Measurements from ENCODE around the gene DLL3. TPM values are rescaled to one million over a fixed set of nuclear protein-coding genes. Genes with fewer than 3 reads are reported as not detected.

DLL3 gene
- total RNA-seq, 1 experiment from 2014 or later: 0.72 TPM

DNA sequence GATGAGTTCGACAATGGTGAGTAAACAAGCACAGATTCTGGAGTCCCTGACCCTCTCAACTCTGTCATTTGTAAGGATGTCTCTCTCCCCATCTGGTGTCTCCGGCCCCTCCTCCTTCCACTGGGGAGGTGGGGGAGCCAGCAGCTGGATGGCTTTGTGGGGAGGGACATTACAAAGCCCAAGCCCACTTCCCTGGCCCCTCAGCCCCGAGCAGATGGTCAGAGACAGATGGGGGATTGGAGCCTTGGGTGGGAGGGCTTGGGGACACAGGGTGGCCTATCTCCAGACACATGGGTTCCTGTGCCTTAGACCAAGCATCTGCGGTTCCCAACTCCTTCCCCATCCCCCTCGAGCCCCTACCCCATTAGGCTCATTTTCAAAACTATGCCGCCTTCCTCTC lies 15.6 kb upstream of the DLL3 start:
- no peak for DNase-seq (ENCODE audit: low read depth)

DNA sequence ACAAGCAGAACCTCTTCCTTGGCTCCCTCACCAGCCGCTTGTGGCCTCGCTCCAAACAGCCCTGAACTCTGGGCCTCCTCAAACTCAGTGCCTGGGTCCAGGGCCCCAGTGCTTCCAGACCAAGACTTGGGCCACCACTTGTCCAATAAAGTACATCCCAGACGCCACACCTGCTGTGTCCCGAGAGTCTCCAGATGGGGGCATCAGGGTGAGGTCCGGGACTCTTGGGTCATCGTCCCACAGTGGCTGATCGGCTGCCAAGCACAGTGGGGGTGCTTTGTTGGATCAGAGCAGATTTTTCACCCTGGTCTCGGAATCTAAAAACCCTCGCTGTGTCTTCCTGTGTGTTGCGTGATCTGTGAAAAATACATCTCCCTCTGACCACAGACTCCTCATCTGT lies 9.0 kb upstream of the DLL3 start:
- no peak for DNase-seq (ENCODE audit: low read depth)

DNA sequence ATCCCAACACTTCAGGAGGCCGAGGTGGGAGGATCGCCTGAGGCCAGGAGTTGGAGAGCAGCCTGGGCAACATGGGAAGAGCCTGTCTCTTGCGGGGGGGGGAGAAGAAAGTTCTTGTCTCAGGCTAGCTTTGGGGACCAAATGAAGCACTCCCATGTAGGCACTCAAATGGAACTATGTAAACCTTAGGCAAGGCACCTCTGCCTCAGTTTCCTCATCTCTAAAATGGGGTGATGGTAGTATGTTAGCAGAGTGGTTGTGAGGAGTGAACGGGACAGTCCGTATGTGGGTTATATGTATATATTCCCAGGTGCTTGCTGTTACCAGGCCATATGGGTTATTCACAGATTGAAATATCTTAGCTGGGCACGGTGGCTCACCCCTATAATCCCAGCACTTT lies 6.5 kb upstream of the DLL3 start:
- no peak for DNase-seq (ENCODE audit: low read depth)

DNA sequence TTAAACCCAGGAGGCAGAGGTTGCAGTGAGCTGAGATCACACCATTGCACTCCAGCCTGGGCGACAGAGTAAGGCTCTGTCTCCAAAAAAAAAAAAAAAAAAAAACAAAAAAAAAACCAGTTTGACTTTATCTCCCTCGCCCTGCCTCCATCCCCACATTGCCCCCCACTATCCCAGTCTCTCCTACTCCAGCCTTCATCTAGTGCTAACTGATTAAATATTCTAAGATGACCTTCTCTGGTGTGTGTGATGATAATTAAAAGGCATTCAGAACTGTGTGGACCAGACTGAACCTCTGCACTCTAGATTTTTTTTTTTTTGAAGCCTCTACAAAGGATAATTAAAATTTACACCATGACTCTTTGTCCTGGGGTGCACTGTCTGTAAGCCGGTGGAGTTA lies 6.0 kb upstream of the DLL3 start:
- DNase-seq (ENCODE audit: low read depth): no peak

DNA sequence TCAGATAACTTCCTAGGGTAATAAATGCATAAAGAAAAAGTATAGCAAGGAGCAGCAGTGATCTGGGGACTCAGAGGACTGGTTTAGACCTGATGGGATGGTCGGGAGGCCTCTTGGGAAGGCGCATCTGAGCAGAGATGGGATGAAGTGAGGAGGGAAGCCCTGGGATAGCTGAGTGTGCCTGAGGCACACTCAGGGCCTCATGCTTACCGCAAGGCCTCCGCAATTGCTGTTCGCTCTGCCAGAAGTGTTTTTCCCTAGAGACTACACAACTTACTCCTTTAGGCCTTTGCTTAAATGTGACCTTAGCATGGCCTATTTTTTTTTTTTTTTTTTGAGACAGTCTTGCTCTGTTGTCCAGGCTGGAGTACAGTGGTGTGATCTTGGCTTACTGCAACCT lies 4.1 kb upstream of the DLL3 start:
- DNase-seq (ENCODE audit: low read depth): no peak

DNA sequence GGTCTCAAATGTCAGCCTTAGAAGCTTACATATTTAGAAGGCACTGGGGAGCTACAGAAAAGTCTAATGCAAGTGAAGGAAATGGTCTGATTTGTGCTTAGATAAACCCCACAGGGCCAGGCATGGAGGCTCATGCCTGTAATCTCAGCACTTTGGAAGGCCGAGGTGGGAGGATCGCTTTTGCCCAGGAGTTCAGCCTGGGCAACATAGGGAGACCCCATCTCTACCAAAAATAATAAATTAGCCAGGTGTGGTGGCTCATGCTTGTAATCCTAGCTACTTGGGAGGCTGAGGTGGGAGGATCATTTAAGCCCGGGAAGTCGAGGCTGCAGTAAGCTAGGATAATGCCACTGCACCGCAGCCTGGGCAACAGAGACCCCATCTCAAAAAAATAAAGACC lies 2.7 kb upstream of the DLL3 start:
- no peak for DNase-seq (ENCODE audit: low read depth)

DNA sequence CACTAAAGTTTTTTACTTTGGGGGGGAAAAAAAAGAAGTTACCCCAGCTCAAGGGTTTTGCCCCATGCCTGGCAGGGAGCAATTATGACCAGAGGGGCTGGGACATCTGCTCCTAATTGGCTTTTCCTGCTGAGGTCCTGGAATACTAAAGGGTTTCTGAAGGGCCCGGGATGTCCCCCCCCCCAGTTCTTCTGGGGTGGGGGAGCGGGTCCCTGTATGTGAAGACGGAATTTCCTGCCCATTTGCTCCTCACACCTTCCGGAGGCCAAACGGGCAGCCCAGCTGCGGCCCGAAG lies 1.1 kb upstream of the DLL3 start:
- DNase-seq (ENCODE audit: low read depth): no peak

DNA sequence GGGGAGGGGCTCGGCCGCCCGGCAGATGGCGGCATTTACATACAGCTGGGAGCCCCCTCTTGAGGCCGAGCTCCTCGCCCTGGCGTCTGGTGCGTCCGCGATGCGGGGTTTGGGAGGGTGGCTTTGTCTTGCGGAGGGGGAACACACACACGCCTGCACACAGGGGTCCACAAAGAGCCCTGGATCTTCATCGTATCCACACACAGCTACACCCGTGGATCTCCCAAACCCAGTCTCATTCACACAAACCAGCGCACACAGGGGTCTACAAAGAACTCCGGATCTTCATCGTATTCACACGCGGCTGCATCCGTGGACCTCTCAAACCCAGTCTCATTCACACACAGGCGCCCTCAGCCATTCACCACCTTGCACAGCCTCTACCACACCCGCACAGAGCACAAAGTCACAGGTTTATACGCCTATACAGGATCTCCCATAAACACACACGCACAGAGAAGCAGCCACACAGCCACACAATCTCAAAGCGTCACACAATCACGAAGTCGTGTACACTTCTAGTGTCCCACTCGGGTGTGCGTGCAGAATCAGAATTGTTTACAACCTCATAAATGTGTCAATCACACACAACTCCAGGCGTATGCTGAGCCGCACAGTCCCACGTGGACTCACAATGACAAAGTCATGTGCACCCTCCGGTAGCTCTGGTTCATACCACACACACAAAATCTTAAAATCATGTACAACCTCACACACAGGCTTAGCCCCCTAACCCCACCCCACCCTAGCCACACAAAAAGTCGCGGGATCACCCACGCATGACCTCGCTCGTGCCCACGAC lies 550 bp upstream of the DLL3 start:
- peak; percentile 37 for DNase-seq (ENCODE audit: low read depth)

DNA sequence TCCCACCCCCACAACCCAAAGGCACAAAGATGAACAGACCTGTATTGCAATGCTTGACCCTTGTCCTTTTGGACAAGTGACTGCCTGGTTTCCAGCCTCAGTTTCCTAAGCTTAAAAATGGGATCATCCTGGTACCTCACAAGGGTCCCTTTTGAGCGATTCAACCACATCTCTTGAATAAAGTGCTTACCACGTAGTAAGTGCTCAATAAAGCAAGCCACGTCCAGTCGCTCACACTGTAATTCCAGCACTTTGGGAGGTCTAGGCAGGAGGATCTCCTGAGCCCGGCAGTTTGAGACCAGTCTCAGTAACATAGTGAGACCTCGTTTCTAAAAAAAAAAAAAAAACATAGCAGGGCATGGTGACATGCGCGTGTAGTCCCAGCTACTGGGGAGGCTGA lies 1.2 kb downstream of the DLL3 start:
- no peak for DNase-seq (ENCODE audit: low read depth)

DNA sequence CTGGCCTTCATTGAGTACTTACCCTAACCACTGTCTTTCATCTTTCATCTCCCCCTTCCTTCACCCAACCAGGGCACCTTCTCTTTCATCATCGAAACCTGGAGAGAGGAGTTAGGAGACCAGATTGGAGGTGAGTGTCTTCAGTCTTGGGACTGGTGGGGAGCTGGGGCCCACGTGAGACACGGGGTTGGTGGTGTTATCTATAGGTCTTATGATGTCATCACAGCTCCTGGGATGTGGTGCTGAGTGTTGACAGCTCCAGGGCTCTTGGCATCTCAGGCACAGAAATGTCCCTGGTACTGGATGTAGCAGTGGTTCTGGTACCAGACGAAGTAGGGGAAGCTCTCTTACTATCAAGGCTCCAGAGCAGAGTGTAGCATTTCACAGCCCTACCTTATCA lies 1.8 kb downstream of the DLL3 start:
- no peak for DNase-seq (ENCODE audit: low read depth)

DNA sequence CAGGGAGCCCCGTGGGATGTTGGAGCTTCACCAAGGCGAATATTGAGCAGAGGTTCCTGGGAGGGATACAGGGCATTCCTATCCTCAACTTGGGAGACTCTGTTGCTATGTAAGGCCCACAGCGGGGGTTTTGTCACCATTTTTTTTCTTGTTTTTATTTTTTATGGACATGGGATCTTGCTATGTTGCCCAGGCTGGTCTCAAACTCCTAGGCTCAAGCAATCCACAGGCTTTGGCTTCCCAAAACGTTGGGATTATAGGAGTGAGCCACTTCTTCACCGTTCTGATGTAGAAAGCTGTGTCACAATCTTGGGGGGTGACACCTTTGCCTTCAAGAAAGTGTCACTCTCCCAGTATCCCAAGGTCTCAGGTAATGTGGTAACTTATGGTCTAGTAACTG lies 2.6 kb downstream of the DLL3 start:
- no peak for DNase-seq (ENCODE audit: low read depth)

DNA sequence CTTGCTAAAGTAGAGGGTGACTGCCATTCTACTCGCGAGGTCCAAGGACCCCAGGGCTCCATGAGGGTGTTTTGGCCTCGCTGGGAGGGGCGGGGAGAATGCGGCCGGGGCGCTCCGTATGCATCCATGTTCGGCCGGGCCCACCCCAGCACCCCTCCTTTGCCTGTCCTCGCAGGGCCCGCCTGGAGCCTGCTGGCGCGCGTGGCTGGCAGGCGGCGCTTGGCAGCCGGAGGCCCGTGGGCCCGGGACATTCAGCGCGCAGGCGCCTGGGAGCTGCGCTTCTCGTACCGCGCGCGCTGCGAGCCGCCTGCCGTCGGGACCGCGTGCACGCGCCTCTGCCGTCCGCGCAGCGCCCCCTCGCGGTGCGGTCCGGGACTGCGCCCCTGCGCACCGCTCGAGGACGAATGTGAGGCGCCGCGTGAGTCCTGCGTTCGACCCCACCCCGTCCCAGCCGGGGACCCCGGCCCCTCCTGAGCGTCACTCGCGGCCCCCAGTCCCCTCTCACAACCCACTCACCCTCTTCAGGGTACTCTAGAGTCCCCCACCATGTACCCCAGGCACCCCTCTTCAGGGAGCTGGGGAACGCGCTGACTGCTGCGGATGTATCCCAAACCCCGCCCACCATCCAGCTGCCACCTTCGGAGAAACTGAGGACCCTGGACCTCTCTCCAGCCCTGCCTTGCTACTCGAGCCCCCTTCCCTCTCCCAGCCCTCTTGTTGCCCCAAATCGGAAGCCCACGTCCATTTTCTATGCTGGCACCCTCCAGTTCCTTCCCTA lies 4.1 kb downstream of the DLL3 start:
- peak; percentile 67 for DNase-seq (ENCODE audit: low read depth)

DNA sequence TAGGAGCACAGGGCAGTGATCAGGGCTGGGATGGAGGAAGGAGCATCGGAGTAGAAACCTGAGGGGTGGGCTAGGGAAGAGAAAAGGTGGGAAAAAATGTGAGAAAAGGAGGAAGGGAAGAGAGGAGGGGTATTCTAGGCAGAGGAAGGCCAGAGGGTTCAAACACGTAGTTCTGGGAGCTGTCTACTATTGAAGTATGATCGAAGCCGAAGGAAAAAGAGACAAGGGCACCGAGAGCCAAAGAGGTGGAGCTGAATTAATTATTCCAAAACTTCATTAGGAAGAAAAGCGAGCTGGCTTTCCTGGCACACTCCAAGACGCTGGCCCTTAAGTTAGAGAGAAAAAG lies 7.8 kb downstream of the DLL3 start:
- DNase-seq (ENCODE audit: low read depth): no peak

DNA sequence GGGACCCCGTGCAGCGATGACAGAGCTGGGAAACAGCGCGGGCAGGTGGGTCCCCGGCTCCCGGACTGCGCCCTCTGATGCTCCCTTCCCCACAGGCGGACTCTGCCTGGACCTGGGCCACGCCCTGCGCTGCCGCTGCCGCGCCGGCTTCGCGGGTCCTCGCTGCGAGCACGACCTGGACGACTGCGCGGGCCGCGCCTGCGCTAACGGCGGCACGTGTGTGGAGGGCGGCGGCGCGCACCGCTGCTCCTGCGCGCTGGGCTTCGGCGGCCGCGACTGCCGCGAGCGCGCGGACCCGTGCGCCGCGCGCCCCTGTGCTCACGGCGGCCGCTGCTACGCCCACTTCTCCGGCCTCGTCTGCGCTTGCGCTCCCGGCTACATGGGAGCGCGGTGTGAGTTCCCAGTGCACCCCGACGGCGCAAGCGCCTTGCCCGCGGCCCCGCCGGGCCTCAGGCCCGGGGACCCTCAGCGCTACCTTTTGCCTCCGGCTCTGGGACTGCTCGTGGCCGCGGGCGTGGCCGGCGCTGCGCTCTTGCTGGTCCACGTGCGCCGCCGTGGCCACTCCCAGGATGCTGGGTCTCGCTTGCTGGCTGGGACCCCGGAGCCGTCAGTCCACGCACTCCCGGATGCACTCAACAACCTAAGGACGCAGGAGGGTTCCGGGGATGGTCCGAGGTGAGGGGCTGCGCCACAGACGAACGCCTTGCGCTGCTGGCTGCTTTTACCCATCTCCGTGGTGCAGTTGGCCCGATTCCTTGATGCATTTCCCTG lies 8.4 kb downstream of the DLL3 start:
- peak; percentile 68 for DNase-seq (ENCODE audit: low read depth)

DNA sequence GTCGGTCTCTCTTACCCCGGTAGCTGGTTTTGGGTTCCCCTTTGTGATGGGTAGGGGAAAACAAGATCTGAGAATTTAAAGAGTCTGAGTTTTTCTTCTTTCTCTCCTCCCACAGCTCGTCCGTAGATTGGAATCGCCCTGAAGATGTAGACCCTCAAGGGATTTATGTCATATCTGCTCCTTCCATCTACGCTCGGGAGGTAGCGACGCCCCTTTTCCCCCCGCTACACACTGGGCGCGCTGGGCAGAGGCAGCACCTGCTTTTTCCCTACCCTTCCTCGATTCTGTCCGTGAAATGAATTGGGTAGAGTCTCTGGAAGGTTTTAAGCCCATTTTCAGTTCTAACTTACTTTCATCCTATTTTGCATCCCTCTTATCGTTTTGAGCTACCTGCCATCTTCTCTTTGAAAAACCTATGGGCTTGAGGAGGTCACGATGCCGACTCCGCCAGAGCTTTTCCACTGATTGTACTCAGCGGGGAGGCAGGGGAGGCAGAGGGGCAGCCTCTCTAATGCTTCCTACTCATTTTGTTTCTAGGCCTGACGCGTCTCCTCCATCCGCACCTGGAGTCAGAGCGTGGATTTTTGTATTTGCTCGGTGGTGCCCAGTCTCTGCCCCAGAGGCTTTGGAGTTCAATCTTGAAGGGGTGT lies 9.1 kb downstream of the DLL3 start:
- DNase-seq (ENCODE audit: low read depth): no peak

DNA sequence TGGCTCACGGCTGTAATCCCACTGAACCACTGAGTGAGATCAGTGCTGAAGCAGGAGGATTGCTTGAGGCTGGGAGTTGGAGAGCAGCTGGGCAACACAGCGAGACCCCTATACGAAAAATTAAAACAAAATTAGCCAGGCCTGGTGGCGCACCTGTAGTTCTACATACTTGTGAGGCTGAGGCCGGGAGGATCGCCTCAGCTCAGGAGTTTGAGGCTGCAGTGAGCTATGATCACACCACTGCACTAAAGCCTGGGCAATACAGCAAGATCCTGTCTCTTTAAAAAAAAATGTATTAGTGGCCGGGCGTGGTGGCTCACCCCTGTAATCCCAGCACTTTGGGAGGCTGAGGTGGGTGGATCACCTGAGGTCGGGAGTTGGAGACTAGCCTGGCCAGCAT lies 9.9 kb downstream of the DLL3 start:
- DNase-seq (ENCODE audit: low read depth): no peak

DNA sequence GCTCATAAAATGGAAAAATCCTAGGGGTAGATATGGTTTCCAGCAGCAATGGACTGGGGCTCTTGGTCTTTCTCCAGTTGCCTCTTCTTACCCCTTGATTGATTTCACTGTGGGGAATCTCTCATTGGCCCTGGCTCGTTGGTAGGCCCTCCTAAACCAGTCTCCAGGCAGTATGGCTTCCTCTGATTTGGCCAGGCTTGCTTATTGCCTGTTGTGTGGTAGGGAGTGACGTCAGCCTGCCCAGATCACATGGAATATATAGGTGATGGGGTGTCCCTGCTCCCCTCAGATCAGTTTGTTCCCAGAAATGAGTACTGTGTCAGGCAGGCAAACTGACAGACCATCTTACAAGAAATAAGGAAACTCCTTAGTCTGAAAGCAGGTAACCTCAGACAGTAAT lies 10.5 kb downstream of the DLL3 start:
- DNase-seq (ENCODE audit: low read depth): no peak

DNA sequence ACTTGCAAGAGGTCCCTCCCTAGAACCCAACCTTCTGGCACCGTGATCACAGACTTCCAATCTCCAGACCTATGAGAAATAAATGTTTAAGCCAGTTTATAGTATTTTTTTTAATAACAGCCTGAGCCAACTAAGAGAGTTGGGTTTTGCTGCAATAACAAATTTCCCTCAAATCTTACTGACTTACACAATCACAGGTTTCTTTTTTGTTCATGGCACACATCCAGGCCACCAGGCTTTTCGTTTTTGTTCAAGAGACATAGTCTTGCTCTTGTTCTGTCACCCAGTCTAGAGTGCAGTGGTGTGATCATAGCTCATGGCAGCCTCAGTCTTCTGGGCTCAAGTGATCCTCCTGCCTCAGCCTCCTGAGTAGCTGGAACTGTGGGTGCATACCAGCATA lies 14.2 kb downstream of the DLL3 start:
- no peak for DNase-seq (ENCODE audit: low read depth)

DNA sequence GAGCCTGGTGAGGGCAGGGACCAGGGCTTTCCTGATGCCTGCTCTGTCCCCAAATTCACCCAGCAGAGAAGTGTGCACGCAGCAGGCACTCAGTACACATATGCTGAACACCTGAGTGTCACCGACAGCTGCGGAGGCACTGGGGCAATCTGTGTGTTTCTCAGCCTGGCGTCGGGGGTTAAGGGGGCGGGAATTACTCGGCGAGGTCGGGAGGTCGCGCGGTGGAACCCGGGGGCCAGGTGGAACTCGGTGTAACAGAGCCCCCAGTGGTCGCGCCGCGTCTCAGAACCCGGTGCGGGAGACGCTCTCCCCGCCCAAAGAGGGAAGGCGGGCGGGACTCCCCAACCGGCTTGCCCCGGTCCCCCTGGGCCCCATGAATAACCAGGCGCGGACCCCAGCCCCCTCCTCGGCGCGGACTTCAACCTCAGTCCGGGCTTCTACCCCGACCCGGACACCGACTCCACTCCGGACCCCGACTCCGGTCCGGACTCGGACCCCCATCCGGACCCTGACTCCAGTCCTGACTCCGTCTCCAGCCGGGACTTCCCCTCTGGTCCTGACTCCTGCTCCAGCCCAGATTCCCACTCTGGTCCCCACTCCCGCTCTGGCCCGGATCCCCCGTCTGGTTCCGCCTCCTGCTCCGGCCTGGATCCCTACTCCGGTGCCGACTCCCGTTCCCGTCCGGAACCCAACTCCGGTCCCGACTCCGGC lies 16.2 kb downstream of the DLL3 start, which contains the start of gene SELENOV:
TSS of gene SELENOV (plus strand) at position 300 of the 711 bp plus-strand sequence. CDS start at position 374, 74 bp downstream.
- DNase-seq (ENCODE audit: low read depth): no peak

DNA sequence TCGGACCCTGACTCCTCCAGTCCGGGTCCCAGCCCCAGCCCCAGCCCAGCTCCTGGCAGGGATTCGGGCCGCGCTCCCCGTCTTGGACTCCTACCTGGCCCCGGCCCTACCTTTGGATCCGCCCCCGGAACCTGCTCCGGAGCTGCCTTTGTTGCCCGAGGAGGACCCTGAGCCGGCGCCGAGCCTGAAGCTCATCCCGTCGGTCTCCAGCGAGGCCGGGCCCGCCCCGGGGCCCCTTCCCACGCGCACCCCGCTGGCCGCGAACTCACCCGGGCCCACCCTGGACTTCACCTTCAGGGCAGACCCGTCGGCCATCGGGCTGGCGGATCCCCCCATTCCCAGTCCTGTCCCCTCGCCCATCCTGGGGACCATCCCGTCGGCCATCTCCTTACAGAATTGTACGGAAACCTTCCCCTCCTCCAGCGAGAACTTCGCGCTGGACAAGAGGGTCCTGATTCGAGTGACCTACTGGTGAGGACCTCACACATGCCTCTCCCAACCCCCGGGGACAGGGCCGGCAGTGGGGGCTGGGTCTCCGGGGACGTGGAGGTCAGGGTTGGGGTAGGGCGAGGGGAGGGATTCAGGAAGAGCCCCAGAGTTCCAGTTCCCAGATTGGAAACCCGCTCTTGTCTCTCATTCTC lies 16.9 kb downstream of the DLL3 start:
- no peak for DNase-seq (ENCODE audit: low read depth)

DNA sequence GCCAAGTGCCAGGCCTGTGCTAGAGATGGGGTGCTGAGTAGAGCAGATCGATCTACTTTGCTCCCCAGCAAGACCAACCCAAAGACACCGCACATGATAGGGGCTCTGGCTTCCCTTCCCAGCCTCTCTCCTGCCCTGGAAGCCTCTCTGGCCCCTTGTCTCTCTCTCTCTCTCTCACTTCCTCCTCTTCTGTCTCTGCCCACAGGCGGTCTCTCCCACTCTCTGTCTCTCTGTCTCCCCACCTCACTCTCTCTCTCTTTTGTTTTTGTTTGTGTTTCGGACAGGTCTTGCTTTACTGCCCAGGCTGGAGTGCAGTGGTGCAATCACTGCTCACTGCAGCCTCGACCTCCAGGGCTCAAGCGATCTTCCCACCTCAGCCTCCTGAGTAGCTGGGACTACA lies 17.5 kb downstream of the DLL3 start:
- no peak for DNase-seq (ENCODE audit: low read depth)

All from RPMI7951 (cell line).